ENCODE data around the gene ATP1A2. TPM values are rescaled to one million over a fixed set of nuclear protein-coding genes. Genes with fewer than 3 reads are reported as not detected.

The ATP1A2 gene
- total RNA-seq, 1 experiment from 2014 or later, result 0.15 TPM

- ATAC-seq, result no peak
- no peak for DNase-seq (ENCODE audit: low read depth, low spot score)
- Histone ChIP-seq H3K4me1 (ENCODE audit: control insufficient read depth, insufficient read depth, low read length) (no peaks in the 10 kb centered on the region), H3K4me3 (ENCODE audit: low read depth in 2 of 2, low read length in 2 of 2) (no peak overlapping the region), H3K27ac (ENCODE audit: low read length) (no peak overlapping the region), H3K36me3 (ENCODE audit: control insufficient read depth, insufficient read depth, low read length) (no peaks in the 10 kb centered on the region), H3K9me3 (ENCODE audit: control insufficient read depth, insufficient read depth, low read depth, low read length) (no peaks in the 10 kb centered on the region), H3K27me3 (ENCODE audit: control insufficient read depth, insufficient read depth, low read length) (peaks cover 21% of the 10 kb centered on the region)
- intact Hi-C loops (cut with micrococcal nuclease; ENCODE audit: unreplicated experiment), result no loop called here
- no peak for TF ChIP-seq POLR2AphosphoS5 (IDR thresholded peaks at IDR 0.05; ENCODE audit: low read depth, low read length)
- no peak for TF ChIP-seq SIN3A (IDR thresholded peaks at IDR 0.05; ENCODE audit: borderline replicate concordance, insufficient read depth, low read depth, low read length)
- TF ChIP-seq REST (IDR thresholded peaks at IDR 0.05; ENCODE audit: insufficient read depth in 1 of 2, low read depth in 2 of 2, low read length in 1 of 2), result no peak
- TF ChIP-seq TCF7L2 (IDR thresholded peaks at IDR 0.05; ENCODE audit: low read depth, low read length), result no peak
- TF ChIP-seq CTCF (IDR thresholded peaks at IDR 0.05), result no peak
- POLR2A ChIA-PET, result no interaction called here
- in situ Hi-C loops (cut with HindIII; ENCODE audit: low pct_unique_long_range_greater_than_20kb, low sequenced_read_pairs), result no loop called here
- no TSS peak for BruUV-seq (replicated peaks)
- CTCF ChIA-PET, result no interaction called here
Observed at GRCh38 chr1:160075836-160076235, 39.7 kb upstream of the ATP1A2 start.

GRCh38 chr1:160076295-160076694 lies 39.3 kb upstream of the ATP1A2 start:
- no peaks in the 10 kb centered on the region for H3K4me1 ChIP-seq (ENCODE audit: control insufficient read depth, insufficient read depth, low read length)
- no peaks in the 10 kb centered on the region for H3K36me3 ChIP-seq (ENCODE audit: control insufficient read depth, insufficient read depth, low read length)
- no peak overlapping the region for H3K4me3 ChIP-seq (ENCODE audit: low read depth in 2 of 2, low read length in 2 of 2)
- DNase-seq (ENCODE audit: low read depth, low spot score) (no peak), ATAC-seq (no peak)
- ChIA-PET CTCF (no interaction called here), POLR2A (no interaction called here)
- no peak overlapping the region for H3K27ac ChIP-seq (ENCODE audit: low read length)
- TF ChIP-seq REST (IDR thresholded peaks at IDR 0.05; ENCODE audit: insufficient read depth in 1 of 2, low read depth in 2 of 2, low read length in 1 of 2) (no peak), POLR2AphosphoS5 (IDR thresholded peaks at IDR 0.05; ENCODE audit: low read depth, low read length) (no peak), TCF7L2 (IDR thresholded peaks at IDR 0.05; ENCODE audit: low read depth, low read length) (no peak), SIN3A (IDR thresholded peaks at IDR 0.05; ENCODE audit: borderline replicate concordance, insufficient read depth, low read depth, low read length) (no peak), CTCF (IDR thresholded peaks at IDR 0.05) (no peak)
- H3K9me3 ChIP-seq (ENCODE audit: control insufficient read depth, insufficient read depth, low read depth, low read length), result no peaks in the 10 kb centered on the region
- intact Hi-C loops (cut with micrococcal nuclease; ENCODE audit: unreplicated experiment) (no loop called here), in situ Hi-C loops (cut with HindIII; ENCODE audit: low pct_unique_long_range_greater_than_20kb, low sequenced_read_pairs) (no loop called here)
- peaks cover 19% of the 10 kb centered on the region for H3K27me3 ChIP-seq (ENCODE audit: control insufficient read depth, insufficient read depth, low read length)
- BruUV-seq (replicated peaks), result no TSS peak

All from Panc1 (cell line).